ENCODE results near the gene IRF4. TPM values are rescaled to one million over a fixed set of nuclear protein-coding genes. Genes with fewer than 3 reads are reported as not detected.
"Not testable (repeated sequence)": the region's sequence is repeated elsewhere in the genome, so short reads cannot be mapped to it uniquely, and the experiment has no call there.

Gene IRF4
- total RNA-seq, 8 experiments from 2014 or later = 0.04 to 0.24 (median 0.12) TPM; not detected in 2

DNA sequence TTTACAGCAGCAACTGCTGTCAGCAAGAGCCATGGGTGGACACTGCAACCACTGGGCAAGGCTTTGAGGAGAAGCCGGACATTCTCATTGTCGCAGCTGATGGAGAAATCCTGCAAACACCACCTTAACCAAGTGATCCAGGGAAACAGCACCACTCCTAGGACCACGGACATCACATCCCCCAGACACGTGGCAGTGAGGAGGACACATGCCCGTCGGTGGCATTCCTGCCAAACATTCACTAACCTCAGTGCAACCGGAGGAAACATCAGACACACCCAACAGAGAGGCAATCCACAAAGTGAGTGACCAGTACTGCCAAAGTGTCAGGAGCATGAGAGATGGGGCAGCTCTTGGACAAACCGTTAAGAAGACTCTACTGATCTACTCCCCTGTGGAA is 16.6 kb upstream of the IRF4 start:
- 34 to 100% (median 59%) methylated on average over 2 to 8 of the region's 8 CpGs for WGBS, 10 experiments
- ATAC-seq (replicated peaks in 6 of 8) = no peak
- Histone ChIP-seq H3K4me3 (no peak overlapping the region), H3K4me1 (replicated peaks in 1 of 2) (no peaks in the 10 kb centered on the region), H3K27ac (no peak overlapping the region)
- in situ Hi-C loops (cut with MboI; ENCODE audit: low pct_unique_long_range_greater_than_20kb in 2 of 9, low sequenced_read_pairs in 9 of 9, unreplicated experiment in 9 of 9) = no loop called here

DNA sequence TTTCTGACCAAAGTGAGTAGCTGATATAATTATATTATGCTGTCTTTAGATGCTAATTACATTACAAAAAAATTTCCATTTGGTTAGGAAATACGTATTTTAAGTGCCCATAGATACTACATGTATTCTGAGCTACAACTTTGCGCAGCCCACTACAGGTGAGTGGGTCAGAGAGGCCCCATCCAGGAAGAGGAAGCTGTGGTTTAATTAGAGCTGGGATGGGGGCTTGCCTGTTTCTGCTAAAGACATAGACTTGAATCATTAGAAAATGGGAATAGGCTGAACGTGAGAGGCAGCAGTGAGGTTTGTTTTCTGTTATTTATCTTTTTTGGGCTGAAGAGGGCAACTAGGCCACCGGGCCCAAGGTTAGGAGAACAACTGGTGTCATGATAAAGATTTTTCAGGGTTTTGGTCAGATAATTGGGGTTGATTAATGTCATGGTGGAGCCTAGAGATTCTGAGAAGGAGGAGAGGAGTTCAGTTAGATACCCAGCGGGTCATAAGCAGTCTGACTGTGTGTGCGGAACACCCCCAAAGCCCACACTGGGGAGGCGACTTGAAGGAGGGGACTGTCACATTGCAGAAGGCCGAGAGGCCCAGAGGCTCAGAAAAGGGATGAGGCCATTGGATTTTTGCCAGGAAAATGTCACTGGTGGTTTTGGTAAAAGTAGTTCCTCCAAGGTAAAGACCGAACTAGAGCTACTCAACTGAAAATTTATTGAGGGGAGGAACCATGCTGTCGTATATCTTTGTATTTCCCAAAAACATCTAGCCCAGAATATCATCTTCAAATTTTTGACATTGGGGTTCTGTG is 14.5 kb upstream of the IRF4 start:
- in situ Hi-C loops (cut with MboI; ENCODE audit: low pct_unique_long_range_greater_than_20kb in 2 of 9, low sequenced_read_pairs in 9 of 9, unreplicated experiment in 9 of 9) = no loop called here
- WGBS, 10 experiments = 20 to 57% (median 47%) methylated on average over 5 to 10 of the region's 10 CpGs
- H3K4me1 ChIP-seq (replicated peaks in 1 of 2) = no peaks in the 10 kb centered on the region
- ATAC-seq (replicated peaks in 6 of 8) = no peak
- no peak overlapping the region for H3K27ac ChIP-seq
- H3K4me3 ChIP-seq = no peak overlapping the region

DNA sequence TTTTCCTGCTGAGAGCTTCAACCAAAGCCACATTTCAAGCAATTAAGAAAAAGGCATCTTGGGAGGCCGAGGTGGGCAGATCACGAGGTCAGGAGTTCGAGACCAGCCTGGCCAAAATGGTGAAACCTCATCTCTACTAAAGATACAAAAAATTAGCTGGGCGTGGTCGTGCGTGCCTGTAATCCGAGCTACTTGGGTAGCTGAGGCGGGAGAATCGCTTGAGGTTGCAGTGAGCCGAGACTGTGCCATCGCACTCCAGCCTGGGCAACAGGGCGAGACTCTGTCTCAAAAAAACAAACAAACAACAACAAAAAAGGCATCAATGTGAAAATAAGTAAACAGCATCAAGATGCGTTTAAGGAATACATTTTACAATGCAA is 13.9 kb upstream of the IRF4 start:
- in situ Hi-C loops (cut with MboI; ENCODE audit: low pct_unique_long_range_greater_than_20kb in 2 of 9, low sequenced_read_pairs in 9 of 9, unreplicated experiment in 9 of 9); ATAC-seq (replicated peaks in 6 of 8); H3K27ac ChIP-seq; H3K4me3 ChIP-seq; H3K4me1 ChIP-seq (replicated peaks in 1 of 2): not testable (repeated sequence)
- 27 to 82% (median 64%) methylated on average over 8 to 13 of the region's 13 CpGs for WGBS, 10 experiments

DNA sequence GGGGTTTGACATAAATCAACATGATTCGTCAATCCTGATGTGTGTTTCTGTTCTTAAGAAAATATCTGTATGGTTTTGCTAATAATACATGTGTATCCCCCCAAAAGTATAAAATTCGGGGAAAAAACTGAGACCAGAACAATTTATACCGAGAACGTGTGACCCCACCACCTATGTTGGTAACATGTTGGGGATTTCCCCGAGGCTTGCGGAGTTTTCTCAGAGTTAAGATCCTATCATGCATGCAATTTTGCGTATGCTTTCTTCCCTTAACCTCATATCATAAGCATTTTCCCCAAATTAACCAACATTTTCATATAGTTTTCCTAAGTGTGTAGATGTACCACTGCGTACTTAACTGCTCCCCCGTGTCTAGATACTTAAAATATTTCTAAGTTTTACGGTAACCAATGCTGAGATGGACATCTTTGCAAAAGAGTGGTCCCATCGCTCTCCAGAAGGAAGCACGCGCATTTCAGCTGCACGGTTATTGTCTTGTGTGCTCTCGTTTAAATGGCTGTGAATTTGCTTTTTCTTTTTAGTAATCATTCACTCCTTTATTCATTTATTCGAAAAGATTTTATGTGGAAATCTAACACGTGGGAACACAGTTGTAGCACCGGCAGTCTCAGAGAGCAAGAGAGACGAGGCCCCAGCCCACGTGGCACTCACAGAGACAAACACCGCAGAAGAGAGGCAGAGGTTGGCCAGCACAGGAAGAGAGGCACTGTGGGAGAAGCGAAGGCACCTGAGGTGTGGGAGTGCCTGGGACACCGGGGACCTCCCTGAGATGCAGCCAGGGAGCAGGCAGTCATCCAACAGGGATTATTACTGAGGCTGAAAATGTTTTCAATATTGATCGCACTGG is 13.2 kb upstream of the IRF4 start:
- 43 to 80% (median 70%) methylated on average over 18 to 24 of the region's 24 CpGs for WGBS, 10 experiments
- H3K27ac ChIP-seq = no peak overlapping the region
- ATAC-seq (replicated peaks in 6 of 8) = no peak
- in situ Hi-C loops (cut with MboI; ENCODE audit: low pct_unique_long_range_greater_than_20kb in 2 of 9, low sequenced_read_pairs in 9 of 9, unreplicated experiment in 9 of 9) = no loop called here
- no peaks in the 10 kb centered on the region for H3K4me1 ChIP-seq (replicated peaks in 1 of 2)
- H3K4me3 ChIP-seq = no peak overlapping the region

DNA sequence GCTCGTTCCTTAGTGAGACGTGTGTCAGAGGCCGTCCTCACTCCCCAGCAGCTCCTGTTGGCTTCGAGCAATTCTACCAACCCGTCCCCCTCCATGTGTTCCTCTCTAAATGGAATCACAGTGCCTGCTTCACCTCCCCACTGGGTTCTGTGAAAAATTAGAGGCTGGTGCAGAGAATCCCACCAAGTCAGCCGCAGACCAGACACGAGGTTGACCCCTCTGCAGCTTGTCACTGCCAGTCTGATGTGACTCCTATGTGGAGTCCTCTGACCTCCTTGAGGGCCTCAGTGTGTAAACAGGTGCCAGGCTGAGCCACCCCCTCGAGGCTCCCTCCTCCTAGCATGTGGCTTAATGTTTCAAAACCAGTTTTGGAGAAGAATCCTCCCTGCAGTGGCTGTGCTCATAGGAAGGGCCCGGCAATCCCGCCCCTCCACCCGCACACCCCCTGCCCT is 12.6 kb upstream of the IRF4 start:
- no peak overlapping the region for H3K27ac ChIP-seq
- no peak for ATAC-seq (replicated peaks in 6 of 8)
- 19 to 71% (median 59%) methylated on average over 1 to 7 of the region's 11 CpGs; no CpG with 5 or more reads in 2 of the 10 experiments for WGBS, 10 experiments
- no peaks in the 10 kb centered on the region for H3K4me1 ChIP-seq (replicated peaks in 1 of 2)
- no peak overlapping the region for H3K4me3 ChIP-seq
- in situ Hi-C loops (cut with MboI; ENCODE audit: low pct_unique_long_range_greater_than_20kb in 2 of 9, low sequenced_read_pairs in 9 of 9, unreplicated experiment in 9 of 9) = no loop called here

DNA sequence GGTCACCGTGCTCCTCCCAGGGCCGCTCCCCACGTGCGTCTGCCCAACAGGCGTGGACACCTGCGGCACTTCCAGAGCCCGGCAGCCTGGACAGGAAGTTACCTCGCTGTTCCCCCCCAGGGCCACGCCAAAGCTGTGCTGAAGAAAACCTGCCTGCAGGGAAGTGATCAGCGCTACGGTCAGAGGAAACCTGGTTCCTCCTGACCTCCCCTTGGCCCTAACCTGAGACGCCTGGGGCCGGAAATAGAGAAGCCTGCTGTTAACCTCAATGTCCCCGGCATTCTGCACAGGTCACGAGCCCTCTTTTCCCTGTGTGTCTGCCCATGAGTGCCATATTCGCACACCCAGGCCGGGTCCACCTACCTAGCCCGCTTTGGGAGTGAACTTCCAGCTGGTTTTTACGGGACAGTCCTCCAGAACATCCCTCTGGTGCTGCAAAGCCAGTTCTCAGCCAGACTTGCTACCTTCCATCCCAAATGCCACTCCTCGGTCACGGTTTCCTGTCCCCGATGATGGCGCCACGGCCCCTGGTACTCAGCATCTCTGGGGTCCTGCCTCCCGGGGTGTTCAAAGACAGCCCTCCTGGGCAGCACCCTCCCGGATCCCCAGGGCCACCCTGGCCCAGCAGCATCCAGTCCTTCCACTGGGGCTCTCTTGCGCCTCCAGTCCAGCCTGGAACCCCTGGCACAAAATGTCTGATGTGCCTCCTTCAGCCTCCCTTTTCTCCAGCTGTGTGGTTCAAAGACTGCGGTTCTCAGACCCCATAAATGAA is 12.0 kb upstream of the IRF4 start:
- in situ Hi-C loops (cut with MboI; ENCODE audit: low pct_unique_long_range_greater_than_20kb in 2 of 9, low sequenced_read_pairs in 9 of 9, unreplicated experiment in 9 of 9) = no loop called here
- H3K4me3 ChIP-seq = no peak overlapping the region
- peak overlapping the region in 1 of 2 donors; percentile 28 for H3K27ac ChIP-seq
- H3K4me1 ChIP-seq (replicated peaks in 1 of 2) = no peaks in the 10 kb centered on the region
- no peak for ATAC-seq (replicated peaks in 6 of 8)
- WGBS, 10 experiments = 0 to 86% (median 67%) methylated on average over 1 to 24 of the region's 28 CpGs; no CpG with 5 or more reads in 1 of the 10 experiments

DNA sequence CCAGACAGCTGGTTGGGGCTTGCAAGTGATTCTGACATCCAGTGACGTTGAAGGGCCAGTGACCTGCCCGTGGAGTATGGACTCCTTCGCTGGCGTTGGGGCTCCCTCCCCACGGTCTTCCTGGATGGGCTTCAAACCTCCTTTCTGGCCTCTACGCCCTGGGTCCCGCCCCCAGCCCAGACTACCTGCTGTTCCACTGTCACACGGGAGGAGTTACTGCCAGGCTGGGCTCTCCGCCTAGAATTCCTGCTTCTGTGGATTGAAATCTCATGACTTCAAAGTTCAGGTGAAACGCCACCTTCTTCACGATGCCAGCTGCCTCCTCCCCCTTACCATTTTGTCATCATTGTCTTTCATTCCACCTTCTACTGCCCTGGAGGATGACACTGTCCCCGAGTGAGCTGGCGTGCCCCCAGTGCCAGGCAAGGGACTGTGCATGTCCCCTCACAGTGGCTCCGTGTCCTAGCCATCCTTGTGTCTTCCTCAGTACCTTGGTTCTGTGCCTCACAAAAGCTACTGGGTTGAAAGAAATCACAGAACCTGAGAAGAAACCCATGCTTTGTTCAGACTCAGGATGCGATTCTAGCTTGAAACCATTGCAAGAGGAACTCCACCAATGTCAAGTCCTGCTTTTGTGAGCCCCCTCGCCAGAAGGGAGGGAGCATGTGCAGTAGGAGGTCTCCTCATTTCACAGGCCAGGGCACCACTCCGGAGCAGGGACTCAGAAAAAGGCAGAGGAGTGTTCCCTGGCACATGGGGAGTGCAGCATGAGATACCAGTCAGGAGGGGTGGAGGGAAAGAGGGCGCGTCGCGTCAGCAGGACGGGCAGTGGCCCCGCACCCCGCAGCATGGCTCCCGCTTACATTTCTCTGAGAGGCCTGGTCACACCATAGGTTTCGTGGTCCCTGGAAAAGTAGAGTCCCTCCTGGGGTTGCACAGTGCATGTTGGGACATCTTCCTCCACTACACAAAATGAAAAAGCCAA is 11.0 kb upstream of the IRF4 start:
- Histone ChIP-seq H3K4me3 (no peak overlapping the region), H3K27ac (peak overlapping the region in 1 of 2 donors; percentile 26), H3K4me1 (replicated peaks in 1 of 2) (no peaks in the 10 kb centered on the region)
- ATAC-seq (replicated peaks in 6 of 8) = no peak
- 30 to 80% (median 65%) methylated on average over 2 to 23 of the region's 26 CpGs for WGBS, 10 experiments
- in situ Hi-C loops (cut with MboI; ENCODE audit: low pct_unique_long_range_greater_than_20kb in 2 of 9, low sequenced_read_pairs in 9 of 9, unreplicated experiment in 9 of 9) = no loop called here

DNA sequence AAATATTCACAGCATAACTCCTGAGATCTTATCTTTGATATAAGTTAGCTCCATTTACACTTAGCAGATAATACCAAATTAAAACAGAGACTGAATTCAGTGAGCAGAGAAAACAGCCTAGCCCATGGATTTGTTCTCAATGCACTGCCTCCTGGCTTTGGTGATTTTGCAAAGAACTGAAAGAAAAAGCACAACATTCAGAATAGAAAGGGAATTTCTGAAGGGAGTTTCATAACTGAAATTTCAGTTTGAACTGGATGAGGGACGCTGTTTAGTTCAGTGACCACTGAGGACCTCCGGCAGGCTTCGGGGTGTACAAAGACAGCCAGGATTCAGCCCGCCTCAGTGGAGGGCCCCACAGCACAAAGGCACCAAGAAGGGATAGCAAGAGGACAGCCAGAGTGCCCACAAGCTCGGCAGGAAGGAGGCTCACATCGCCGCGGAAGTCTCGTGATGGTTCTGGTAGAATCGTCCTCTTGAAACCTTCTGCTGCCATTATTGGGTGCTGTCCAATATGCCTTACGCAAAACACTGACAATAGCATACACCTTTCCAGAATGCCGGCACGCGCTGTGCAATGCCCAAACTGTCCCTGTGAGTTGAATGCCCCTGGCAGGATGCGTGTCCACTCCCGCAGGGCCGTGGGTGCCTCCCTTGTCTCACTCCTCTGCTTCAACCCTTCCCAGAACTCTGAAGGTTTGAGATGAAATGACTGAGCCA is 9.7 kb upstream of the IRF4 start:
- ATAC-seq (replicated peaks in 6 of 8) = no peak
- 48 to 84% (median 66%) methylated on average over 2 to 17 of the region's 17 CpGs for WGBS, 10 experiments
- Histone ChIP-seq H3K4me1 (replicated peaks in 1 of 2) (no peaks in the 10 kb centered on the region), H3K4me3 (no peak overlapping the region), H3K27ac (no peak overlapping the region)
- in situ Hi-C loops (cut with MboI; ENCODE audit: low pct_unique_long_range_greater_than_20kb in 2 of 9, low sequenced_read_pairs in 9 of 9, unreplicated experiment in 9 of 9) = no loop called here

DNA sequence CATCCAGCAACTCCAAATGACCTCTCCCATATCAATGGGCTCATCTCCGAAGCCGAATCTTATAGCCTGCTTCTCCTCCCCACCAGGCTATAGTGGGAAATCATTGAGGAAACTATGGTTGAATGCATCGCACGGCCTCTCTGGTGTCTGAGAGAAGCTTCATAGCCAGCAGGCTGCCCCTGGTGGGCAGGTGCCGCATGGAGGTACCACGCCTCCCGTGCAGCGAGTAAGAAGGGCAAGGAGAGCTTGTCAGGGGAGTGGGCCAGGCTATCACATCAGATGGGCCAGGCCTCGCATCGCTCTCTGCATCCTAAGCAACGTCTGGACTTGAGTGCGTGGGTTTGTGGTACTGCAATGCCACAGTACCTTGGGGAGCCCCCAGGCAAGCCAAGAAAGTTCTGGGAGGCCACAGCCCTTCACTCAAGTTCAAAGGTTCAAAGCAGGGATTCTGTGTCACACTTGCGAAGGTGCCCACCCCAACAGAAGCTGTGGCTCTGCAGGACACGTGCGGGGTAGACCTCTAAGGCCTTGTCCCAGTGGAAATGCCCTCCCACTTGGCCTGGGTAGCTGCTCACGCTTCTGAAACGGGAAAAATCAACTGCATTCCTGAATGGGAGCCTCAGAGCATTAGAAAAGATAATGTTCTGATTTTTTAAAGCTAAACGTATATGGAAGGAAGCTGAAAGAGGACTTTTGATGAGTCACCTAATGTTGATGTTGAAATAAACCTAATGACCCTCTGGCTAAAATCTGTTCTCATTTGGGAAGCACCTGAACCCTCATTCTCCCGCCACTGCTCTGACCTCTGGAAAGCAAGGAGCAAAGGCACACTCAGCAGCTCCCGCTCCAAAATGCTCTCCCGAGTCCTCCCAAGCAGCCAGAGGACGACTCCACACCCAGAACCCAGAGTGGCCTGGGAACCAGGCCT is 8.4 kb upstream of the IRF4 start:
- WGBS, 10 experiments = 45 to 91% (median 62%) methylated on average over 1 to 9 of the region's 22 CpGs; no CpG with 5 or more reads in 3 of the 10 experiments
- H3K27ac ChIP-seq = no peak overlapping the region
- no peak for ATAC-seq (replicated peaks in 6 of 8)
- in situ Hi-C loops (cut with MboI; ENCODE audit: low pct_unique_long_range_greater_than_20kb in 2 of 9, low sequenced_read_pairs in 9 of 9, unreplicated experiment in 9 of 9) = no loop called here
- H3K4me1 ChIP-seq (replicated peaks in 1 of 2) = no peaks in the 10 kb centered on the region
- no peak overlapping the region for H3K4me3 ChIP-seq

DNA sequence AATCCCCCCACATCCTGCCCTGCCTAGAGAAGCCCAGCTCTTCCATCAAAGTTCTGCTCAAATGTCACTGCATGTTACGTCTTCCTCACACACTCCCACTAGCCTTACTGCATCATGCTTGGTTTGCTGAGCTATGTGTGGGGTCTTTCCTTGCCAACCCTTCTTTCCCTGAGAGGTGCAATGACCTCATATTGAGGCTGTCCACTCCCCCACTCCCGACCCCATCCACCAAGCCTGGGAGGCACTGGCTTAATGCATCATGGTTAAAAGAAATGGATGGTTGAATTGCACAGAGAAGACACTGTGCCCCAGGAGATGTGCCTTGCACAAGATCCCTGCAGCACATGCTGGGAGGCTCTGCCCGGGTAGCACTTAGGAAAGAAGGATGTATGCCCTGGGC is 7.7 kb upstream of the IRF4 start:
- WGBS, 10 experiments = 40 to 88% (median 60%) methylated on average over 1 to 2 of the region's 3 CpGs; no CpG with 5 or more reads in 5 of the 10 experiments
- in situ Hi-C loops (cut with MboI; ENCODE audit: low pct_unique_long_range_greater_than_20kb in 2 of 9, low sequenced_read_pairs in 9 of 9, unreplicated experiment in 9 of 9) = no loop called here
- no peak overlapping the region for H3K4me3 ChIP-seq
- no peak overlapping the region for H3K27ac ChIP-seq
- no peak for ATAC-seq (replicated peaks in 6 of 8)
- H3K4me1 ChIP-seq (replicated peaks in 1 of 2) = no peaks in the 10 kb centered on the region

DNA sequence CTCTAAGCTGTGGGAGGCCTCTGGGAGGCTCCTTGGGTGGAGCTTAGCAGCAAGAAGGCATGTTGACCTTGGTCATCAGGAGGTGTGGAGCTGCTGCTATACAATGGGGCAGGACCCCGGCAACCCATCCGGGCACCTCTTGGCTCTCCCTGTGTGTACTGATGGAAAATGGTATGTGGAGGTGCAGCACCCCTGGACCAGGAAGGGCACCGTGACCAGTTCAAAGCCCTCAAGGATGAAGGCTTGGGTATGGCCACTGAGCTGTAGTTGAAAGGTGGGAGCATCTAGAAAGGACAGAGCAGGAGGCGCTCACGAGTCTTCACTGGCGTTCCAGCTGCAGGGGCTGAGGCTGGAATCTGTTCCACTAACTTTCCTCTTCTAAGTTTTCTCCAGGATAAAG is 6.7 kb upstream of the IRF4 start:
- in situ Hi-C loops (cut with MboI; ENCODE audit: low pct_unique_long_range_greater_than_20kb in 2 of 9, low sequenced_read_pairs in 9 of 9, unreplicated experiment in 9 of 9) = no loop called here
- H3K4me1 ChIP-seq (replicated peaks in 1 of 2) = no peaks in the 10 kb centered on the region
- no peak overlapping the region for H3K27ac ChIP-seq
- no peak overlapping the region for H3K4me3 ChIP-seq
- ATAC-seq (replicated peaks in 6 of 8) = no peak
- 58 to 100% (median 80%) methylated on average over 1 to 4 of the region's 6 CpGs; no CpG with 5 or more reads in 1 of the 10 experiments for WGBS, 10 experiments
